K562 (cell line): ENCODE results near the gene ZNF668. TPM values are rescaled to one million over a fixed set of nuclear protein-coding genes. Genes with fewer than 3 reads are reported as not detected.

ENCODE experiments used
- EWSR1 ChIP-seq: fragments of 450-650 bp; IDR thresholded peaks from 2 replicates; pipeline ENCODE4 v1.6.1; 2018; ENCODE audit warnings: borderline replicate concordance, mild to moderate bottlenecking, low read depth, moderate library complexity; ENCODE audit not compliant: partially characterized antibody
- HMGN3 ChIP-seq: IDR thresholded peaks from 2 replicates; pipeline ENCODE4 v1.6.1; 2011; ENCODE audit warnings: borderline replicate concordance, low read depth, mild to moderate bottlenecking, mixed read lengths, low read length; ENCODE audit not compliant: insufficient read length; ENCODE audit errors: extremely low read depth
- ILF3 ChIP-seq: fragments of 450-650 bp; IDR thresholded peaks from 2 replicates; pipeline ENCODE4 v1.6.1; 2018; ENCODE audit warnings: antibody characterized with exemption, mild to moderate bottlenecking, moderate library complexity, borderline replicate concordance
- LARP7 ChIP-seq: fragments of 450-650 bp; IDR thresholded peaks from 2 replicates; pipeline ENCODE4 v1.6.1; 2016
- NR1H2 ChIP-seq: sonication (generic); formaldehyde crosslinking; IDR thresholded peaks from 2 replicates; pipeline ENCODE4 v1.4.0; 2020; ENCODE audit warnings: mild to moderate bottlenecking, missing genetic modification reagents
- PHF20 ChIP-seq: fragments of 450-650 bp; IDR thresholded peaks from 2 replicates; pipeline ENCODE4 v1.6.1; 2018; ENCODE audit not compliant: partially characterized antibody
- PURB ChIP-seq: sonication (generic); formaldehyde crosslinking; IDR thresholded peaks from 2 replicates; pipeline ENCODE4 v1.9.0; 2021; ENCODE audit warnings: low read depth, mild to moderate bottlenecking, missing genetic modification reagents
- RFX7 ChIP-seq: fragments of 250-450 bp; sonication (Bioruptor Pico); IDR thresholded peaks from 2 replicates; pipeline ENCODE4 v1.5.1; 2021; ENCODE audit warnings: mild to moderate bottlenecking
- SIX5 ChIP-seq, 2 experiments: IDR thresholded peaks; 2 replicates each; pipeline ENCODE4 v1.6.1; 2011; ENCODE audit warnings: low read length in 2 of 2, borderline replicate concordance in 1 of 2, low read depth in 1 of 2, mild to moderate bottlenecking in 1 of 2, moderate library complexity in 1 of 2; ENCODE audit not compliant: insufficient read depth in 1 of 2
- SRF ChIP-seq, 2 experiments: fragments of 250-450, 450-650 bp in 1 of 2; sonication (Bioruptor Pico) in 1 of 2; sonication (generic) in 1 of 2; formaldehyde crosslinking; IDR thresholded peaks; 2 replicates each; pipeline versions ENCODE4 v1.5.0 to v1.5.1; 2020 to 2022; ENCODE audit warnings: mild to moderate bottlenecking in 1 of 2, missing genetic modification reagents in 1 of 2
- YBX1 ChIP-seq: fragments of 450-650 bp; IDR thresholded peaks from 2 replicates; pipeline ENCODE4 v1.7.1; 2016; ENCODE audit warnings: mild to moderate bottlenecking
- ZNF217 ChIP-seq: sonication (generic); formaldehyde crosslinking; IDR thresholded peaks from 2 replicates; pipeline ENCODE4 v1.8.0; 2022; ENCODE audit warnings: mild to moderate bottlenecking, missing genetic modification reagents
- ZNF41 ChIP-seq: fragments of 250-450 bp; sonication (Bioruptor Pico); conservative IDR thresholded peaks from 2 replicates; pipeline ENCODE4 v1.4.0; 2020; ENCODE audit warnings: mild to moderate bottlenecking
- ZNF717 ChIP-seq: fragments of 250-450 bp; sonication (Bioruptor Pico); IDR thresholded peaks from 2 replicates; pipeline ENCODE4 v1.5.0; 2021
- ZNF830 ChIP-seq: fragments of 250-450 bp; sonication (Bioruptor Pico); IDR thresholded peaks from 2 replicates; pipeline ENCODE4 v1.5.0; 2021; ENCODE audit warnings: mild to moderate bottlenecking
- polyA plus RNA-seq, 8 experiments: library from polyadenylated mRNA; depleted of rRNA in 4 of 8; stranded (reverse) in 5 of 8; unstranded in 3 of 8; fragments of >200 nt; fragmentation: Nextera tagmentation in 2 of 8; fragmentation: Illumina TruSeq in 1 of 8; extraction: Ambion mirVana in 2 of 8; extraction: Trizol in 1 of 8; gene quantifications; 2 replicates each; pipeline versions ENCODE4 v1.2.1 to v1.2.3, GENCODE V29; 2011 to 2014; ENCODE audit warnings: inconsistent platforms in 1 of 8, missing spikeins in 1 of 8
- total RNA-seq, 7 experiments: library from RNA; depleted of rRNA in 6 of 7; stranded (reverse); fragments of >200 nt in 6 of 7; fragmentation: Illumina TruSeq in 2 of 7; extraction: Trizol in 2 of 7; gene quantifications; 2 replicates each; pipeline versions ENCODE4 v1.2.1 to v1.2.3, GENCODE V29; 2011 to 2021; ENCODE audit warnings: low replicate concordance in 1 of 7
- TF ChIP-seq, protein P1 (sequence below), 2 experiments: fragments of 450-650 bp; IDR thresholded peaks; 2 replicates each; pipeline ENCODE4 v1.6.1; 2018; ENCODE audit warnings: mild to moderate bottlenecking in 2 of 2, low read depth in 1 of 2; ENCODE audit not compliant: partially characterized antibody in 2 of 2
- TF ChIP-seq, protein P2 (sequence below): sonication (generic); formaldehyde crosslinking; IDR thresholded peaks from 2 replicates; pipeline ENCODE4 v1.8.0; 2023; ENCODE audit warnings: missing genetic modification reagents, mild to moderate bottlenecking, borderline replicate concordance

The ZNF668 gene
- total and polyA plus RNA-seq, 9 of the 15 experiments (the other 6 are each of a cell fraction or from before 2014, with no cell fraction given) = 0.04 to 15.3 (median 3.8) TPM; not detected in 1

DNA sequence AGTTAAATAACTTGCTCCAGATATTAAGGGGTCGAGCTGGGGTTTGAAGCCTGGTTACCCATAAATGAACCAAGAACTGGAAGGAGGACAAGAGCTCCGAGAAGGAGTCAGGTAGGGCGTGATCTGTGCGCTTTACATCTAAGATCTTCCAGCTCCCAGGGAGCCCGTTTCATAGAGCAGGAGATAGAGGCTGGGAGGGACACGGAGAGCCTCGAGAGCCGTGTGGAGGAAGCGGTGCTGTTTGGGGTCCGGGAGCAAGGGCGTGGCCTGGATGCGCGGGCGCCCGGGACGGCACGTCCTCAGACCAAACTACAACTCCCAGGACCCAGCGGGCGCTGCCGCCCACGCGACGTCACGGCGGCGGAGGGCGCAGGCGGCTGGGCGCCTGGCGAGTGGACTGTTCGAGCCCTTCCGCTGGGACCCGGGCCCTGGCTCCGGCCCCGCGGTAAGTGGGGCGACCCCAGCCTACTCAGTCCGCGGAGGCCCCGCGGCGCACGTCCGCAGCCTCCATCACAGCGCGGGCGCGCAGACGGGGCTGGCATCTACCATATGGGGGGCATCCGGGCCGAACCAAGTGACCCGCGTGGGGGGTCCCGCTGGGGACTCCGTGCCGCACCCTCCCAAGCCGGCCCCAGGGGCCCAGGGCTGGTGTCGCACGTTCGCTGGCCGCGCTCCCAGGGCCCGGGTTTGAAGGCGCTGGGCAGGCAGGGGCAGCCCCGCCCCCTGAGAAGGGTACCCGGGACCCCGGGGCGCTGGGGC lies 34.2 kb upstream of the ZNF668 start, which contains the start of gene BCKDK (continued):
- TF ChIP-seq HMGN3 (peak; percentile 77), PURB (CRISPR knock-in tag) (no peak), ILF3 (no peak), SRF (CRISPR knock-in tag; IDR thresholded peaks at IDR 0.05) (no peak), ZNF717 (no peak), ZNF41 (CRISPR knock-in tag) (no peak), ZNF217 (CRISPR knock-in tag) (no peak), ZNF830 (no peak), LARP7 (0 out of 2 replicates have a peak, but pooled peaks have one; percentile 23), EWSR1 (no peak), YBX1 (no peak), SIX5 (IDR thresholded peaks at IDR 0.05; ENCODE audit: borderline replicate concordance in 1 of 2, insufficient read depth in 1 of 2, low read depth in 1 of 2, low read length in 2 of 2) (peak; percentile 81 to 85), PHF20 (no peak), RFX7 (CRISPR knock-in tag) (no peak), NR1H2 (CRISPR knock-in tag) (0 out of 2 replicates have a peak, but pooled peaks have one; percentile 86)
- TF ChIP-seq, protein P1, sequence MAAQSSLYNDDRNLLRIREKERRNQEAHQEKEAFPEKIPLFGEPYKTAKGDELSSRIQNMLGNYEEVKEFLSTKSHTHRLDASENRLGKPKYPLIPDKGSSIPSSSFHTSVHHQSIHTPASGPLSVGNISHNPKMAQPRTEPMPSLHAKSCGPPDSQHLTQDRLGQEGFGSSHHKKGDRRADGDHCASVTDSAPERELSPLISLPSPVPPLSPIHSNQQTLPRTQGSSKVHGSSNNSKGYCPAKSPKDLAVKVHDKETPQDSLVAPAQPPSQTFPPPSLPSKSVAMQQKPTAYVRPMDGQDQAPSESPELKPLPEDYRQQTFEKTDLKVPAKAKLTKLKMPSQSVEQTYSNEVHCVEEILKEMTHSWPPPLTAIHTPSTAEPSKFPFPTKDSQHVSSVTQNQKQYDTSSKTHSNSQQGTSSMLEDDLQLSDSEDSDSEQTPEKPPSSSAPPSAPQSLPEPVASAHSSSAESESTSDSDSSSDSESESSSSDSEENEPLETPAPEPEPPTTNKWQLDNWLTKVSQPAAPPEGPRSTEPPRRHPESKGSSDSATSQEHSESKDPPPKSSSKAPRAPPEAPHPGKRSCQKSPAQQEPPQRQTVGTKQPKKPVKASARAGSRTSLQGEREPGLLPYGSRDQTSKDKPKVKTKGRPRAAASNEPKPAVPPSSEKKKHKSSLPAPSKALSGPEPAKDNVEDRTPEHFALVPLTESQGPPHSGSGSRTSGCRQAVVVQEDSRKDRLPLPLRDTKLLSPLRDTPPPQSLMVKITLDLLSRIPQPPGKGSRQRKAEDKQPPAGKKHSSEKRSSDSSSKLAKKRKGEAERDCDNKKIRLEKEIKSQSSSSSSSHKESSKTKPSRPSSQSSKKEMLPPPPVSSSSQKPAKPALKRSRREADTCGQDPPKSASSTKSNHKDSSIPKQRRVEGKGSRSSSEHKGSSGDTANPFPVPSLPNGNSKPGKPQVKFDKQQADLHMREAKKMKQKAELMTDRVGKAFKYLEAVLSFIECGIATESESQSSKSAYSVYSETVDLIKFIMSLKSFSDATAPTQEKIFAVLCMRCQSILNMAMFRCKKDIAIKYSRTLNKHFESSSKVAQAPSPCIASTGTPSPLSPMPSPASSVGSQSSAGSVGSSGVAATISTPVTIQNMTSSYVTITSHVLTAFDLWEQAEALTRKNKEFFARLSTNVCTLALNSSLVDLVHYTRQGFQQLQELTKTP (IDR thresholded peaks at IDR 0.05; ENCODE audit: low read depth in 1 of 2, partially characterized antibody in 2 of 2) = peak in 1 of 2 experiments; percentile 48
- TF ChIP-seq, protein P2, sequence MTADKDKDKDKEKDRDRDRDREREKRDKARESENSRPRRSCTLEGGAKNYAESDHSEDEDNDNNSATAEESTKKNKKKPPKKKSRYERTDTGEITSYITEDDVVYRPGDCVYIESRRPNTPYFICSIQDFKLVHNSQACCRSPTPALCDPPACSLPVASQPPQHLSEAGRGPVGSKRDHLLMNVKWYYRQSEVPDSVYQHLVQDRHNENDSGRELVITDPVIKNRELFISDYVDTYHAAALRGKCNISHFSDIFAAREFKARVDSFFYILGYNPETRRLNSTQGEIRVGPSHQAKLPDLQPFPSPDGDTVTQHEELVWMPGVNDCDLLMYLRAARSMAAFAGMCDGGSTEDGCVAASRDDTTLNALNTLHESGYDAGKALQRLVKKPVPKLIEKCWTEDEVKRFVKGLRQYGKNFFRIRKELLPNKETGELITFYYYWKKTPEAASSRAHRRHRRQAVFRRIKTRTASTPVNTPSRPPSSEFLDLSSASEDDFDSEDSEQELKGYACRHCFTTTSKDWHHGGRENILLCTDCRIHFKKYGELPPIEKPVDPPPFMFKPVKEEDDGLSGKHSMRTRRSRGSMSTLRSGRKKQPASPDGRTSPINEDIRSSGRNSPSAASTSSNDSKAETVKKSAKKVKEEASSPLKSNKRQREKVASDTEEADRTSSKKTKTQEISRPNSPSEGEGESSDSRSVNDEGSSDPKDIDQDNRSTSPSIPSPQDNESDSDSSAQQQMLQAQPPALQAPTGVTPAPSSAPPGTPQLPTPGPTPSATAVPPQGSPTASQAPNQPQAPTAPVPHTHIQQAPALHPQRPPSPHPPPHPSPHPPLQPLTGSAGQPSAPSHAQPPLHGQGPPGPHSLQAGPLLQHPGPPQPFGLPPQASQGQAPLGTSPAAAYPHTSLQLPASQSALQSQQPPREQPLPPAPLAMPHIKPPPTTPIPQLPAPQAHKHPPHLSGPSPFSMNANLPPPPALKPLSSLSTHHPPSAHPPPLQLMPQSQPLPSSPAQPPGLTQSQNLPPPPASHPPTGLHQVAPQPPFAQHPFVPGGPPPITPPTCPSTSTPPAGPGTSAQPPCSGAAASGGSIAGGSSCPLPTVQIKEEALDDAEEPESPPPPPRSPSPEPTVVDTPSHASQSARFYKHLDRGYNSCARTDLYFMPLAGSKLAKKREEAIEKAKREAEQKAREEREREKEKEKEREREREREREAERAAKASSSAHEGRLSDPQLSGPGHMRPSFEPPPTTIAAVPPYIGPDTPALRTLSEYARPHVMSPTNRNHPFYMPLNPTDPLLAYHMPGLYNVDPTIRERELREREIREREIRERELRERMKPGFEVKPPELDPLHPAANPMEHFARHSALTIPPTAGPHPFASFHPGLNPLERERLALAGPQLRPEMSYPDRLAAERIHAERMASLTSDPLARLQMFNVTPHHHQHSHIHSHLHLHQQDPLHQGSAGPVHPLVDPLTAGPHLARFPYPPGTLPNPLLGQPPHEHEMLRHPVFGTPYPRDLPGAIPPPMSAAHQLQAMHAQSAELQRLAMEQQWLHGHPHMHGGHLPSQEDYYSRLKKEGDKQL = no peak
